Left ventricle myocardium inferior (tissue), 1 donor: ENCODE results near the gene CDS2. TPM values are rescaled to one million over a fixed set of nuclear protein-coding genes. Genes with fewer than 3 reads are reported as not detected.
"Not testable (repeated sequence)": the region's sequence is repeated elsewhere in the genome, so short reads cannot be mapped to it uniquely, and the experiment has no call there.

Source experiments
- DNase-seq: peaks from one replicate; pipeline ENCODE4 v3.0.0-alpha.2; 2020
- H3K27ac ChIP-seq: fragments of 200-600 bp; replicated peaks from 2 replicates; pipeline ENCODE4 v1.8.0; 2021
- H3K27me3 ChIP-seq: fragments of 200-600 bp; 2 replicates; pipeline ENCODE4 v1.8.0; 2021; ENCODE audit warnings: low read depth
- H3K36me3 ChIP-seq: fragments of 200-600 bp; 2 replicates; pipeline ENCODE4 v1.8.0; 2021
- H3K4me1 ChIP-seq: fragments of 200-600 bp; 2 replicates; pipeline ENCODE4 v1.8.0; 2021
- H3K4me3 ChIP-seq: fragments of 200-600 bp; 2 replicates; pipeline ENCODE4 v1.8.0; 2021; ENCODE audit warnings: mild to moderate bottlenecking, moderate library complexity
- H3K9me3 ChIP-seq: fragments of 200-600 bp; replicated peaks from 2 replicates; pipeline ENCODE4 v1.8.0; 2021
- intact Hi-C: fragments of 100-400 bp; cut with micrococcal nuclease; formaldehyde crosslinking; loops from one replicate; pipeline ENCODE4 v1.11.0; 2022
- total RNA-seq: library from RNA; stranded (reverse); fragmentation: NEBNext Ultra II Directional; extraction: Animal tissue kit (Norgen Biotek cat#: 25700); gene quantifications from one replicate; pipeline ENCODE4 v1.2.1, GENCODE V29; 2021
- TF ChIP-seq, protein P1 (sequence below): fragments of 200-600 bp; IDR thresholded peaks from 2 replicates; pipeline ENCODE4 v1.8.0; 2021; ENCODE audit warnings: antibody characterized with exemption, mild to moderate bottlenecking, borderline replicate concordance
- donor health status: DM: no; HTN: yes; CAD: no; lungs with severe emphysema.

The CDS2 gene
- total RNA-seq, 1 donor from 2014 or later: 79.0 TPM

DNA sequence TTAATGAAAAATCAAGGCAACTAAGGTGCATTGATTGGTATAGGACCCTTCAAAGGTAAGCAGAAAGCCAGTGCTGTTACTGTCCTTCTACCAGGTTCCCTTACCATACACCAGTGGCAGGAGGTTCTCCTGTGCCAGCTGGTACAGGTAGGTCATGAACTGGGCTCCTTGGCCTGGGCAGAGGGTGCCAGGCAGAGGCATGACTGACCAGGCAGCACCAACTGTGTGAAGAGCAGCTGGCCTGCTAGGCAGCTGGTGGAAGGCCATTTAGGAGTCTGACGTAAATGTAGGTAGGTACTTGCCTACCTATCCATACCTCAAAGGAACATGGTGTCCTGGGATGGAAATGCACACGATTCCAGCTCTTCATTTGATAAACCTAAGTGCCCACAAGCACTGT lies 30.3 kb upstream of the CDS2 start:
- Histone ChIP-seq H3K27me3 (no peaks in the 10 kb centered on the region), H3K27ac (no peak overlapping the region), H3K36me3 (peaks cover 48% of the 10 kb centered on the region), H3K4me1 (no peaks in the 10 kb centered on the region), H3K9me3 (no peaks in the 10 kb centered on the region), H3K4me3 (no peak overlapping the region)
- DNase-seq: no peak
- TF ChIP-seq, protein P1, sequence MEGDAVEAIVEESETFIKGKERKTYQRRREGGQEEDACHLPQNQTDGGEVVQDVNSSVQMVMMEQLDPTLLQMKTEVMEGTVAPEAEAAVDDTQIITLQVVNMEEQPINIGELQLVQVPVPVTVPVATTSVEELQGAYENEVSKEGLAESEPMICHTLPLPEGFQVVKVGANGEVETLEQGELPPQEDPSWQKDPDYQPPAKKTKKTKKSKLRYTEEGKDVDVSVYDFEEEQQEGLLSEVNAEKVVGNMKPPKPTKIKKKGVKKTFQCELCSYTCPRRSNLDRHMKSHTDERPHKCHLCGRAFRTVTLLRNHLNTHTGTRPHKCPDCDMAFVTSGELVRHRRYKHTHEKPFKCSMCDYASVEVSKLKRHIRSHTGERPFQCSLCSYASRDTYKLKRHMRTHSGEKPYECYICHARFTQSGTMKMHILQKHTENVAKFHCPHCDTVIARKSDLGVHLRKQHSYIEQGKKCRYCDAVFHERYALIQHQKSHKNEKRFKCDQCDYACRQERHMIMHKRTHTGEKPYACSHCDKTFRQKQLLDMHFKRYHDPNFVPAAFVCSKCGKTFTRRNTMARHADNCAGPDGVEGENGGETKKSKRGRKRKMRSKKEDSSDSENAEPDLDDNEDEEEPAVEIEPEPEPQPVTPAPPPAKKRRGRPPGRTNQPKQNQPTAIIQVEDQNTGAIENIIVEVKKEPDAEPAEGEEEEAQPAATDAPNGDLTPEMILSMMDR: no peak
- intact Hi-C loops: no loop called here

DNA sequence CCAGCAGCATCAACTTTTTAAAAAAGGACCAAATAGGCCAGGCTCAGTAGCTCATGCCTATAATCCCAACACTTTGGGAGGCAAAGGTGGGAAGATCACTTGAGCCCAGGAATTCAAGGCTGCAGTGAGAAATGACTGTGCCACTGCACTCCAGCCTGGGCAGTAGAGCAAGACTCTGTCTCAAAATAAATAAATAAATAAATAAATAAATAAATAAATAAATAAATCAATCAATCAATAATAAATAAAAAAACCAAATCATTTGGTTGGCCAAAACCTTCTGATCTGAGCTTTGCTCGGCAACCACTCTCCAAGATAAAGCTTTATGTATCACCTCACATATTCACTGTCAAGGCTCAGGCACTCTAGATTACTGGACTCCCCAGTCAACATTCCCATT lies 27.8 kb upstream of the CDS2 start:
- H3K9me3 ChIP-seq, H3K4me1 ChIP-seq, DNase-seq, H3K27me3 ChIP-seq, H3K4me3 ChIP-seq, H3K27ac ChIP-seq, intact Hi-C loops: not testable (repeated sequence)
- H3K36me3 ChIP-seq: peaks cover 53% of the 10 kb centered on the region

DNA sequence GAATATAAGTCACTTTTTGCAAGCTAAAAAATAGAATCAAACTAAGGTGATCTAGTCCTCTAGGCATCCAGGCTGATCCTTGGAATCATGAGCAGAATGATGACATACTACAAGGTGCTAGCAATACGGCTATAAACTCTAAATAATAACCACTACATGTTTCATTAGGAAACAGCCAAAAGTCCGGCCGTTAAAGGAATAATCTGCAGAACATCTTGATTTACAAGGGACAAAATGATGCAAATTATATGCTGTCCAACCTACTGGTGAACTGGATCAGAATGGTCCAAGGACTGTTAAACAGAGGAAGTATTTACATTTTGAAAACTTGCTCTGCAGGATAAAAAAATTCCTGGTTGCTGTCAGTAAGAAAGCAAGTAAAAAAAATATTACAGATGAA lies 26.9 kb upstream of the CDS2 start:
- H3K36me3 ChIP-seq: peaks cover 62% of the 10 kb centered on the region
- intact Hi-C loops, H3K27me3 ChIP-seq, H3K9me3 ChIP-seq, H3K4me1 ChIP-seq, H3K27ac ChIP-seq, H3K4me3 ChIP-seq, DNase-seq: not testable (repeated sequence)

DNA sequence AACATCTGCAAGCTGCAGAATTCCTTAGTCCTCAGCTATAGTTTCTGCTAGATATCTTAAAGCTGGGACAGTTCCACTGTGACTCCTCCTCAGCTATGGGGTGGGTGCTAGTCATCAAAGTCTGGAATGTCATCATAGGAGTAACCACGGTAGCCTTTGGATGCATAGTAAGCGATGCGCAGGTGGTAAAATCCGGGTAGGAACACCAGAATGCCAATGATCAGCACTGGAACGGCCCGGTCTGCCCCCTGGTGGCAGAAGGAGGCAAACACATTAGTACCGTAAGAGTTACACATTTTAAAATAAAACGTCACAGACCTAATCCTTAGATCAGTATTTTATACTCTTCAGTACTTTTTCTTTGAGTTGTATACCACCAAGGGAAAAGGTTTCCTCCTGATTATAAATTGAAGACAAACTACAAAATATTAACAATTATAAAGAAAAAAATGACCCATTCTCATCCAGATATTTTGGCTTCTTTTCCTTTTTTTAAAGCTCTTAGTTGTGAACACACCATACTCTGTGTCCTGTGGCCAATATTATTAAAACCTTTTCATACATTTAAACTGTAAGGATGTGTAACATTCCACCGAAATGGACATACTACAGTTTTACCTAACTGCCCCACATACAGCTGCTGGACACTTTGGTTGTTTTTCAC lies 26.0 kb upstream of the CDS2 start:
- intact Hi-C loops: no loop called here
- no peak overlapping the region for H3K4me3 ChIP-seq
- no peak overlapping the region for H3K27ac ChIP-seq

DNA sequence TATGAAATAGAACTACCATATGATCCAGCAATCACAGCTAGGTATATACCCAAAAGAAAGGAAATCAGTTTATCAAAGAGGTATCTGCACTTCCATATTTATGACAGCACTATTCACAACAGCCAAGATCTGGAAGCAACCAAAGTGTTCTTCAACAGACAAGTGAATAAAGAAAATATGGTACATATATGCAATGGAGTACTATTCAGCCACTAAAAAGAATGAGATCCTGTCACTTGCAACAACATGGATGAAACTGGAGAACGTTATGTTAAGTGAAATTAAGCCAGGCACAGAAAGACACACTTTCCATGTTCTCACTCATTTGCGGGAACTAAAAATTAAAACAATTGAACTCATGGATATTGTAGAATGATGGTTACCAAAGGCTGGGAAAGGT lies 22.3 kb upstream of the CDS2 start:
- Histone ChIP-seq H3K27ac (no peak overlapping the region), H3K9me3 (no peaks in the 10 kb centered on the region), H3K36me3 (peaks cover 90% of the 10 kb centered on the region), H3K27me3 (no peaks in the 10 kb centered on the region), H3K4me1 (no peaks in the 10 kb centered on the region), H3K4me3 (no peak overlapping the region)
- TF ChIP-seq, protein P1: no peak
- intact Hi-C loops: no loop called here
- DNase-seq: no peak

More for the DNA sequence above, 26.0 kb upstream of the CDS2 start:
- H3K4me1 ChIP-seq: no peaks in the 10 kb centered on the region
- no peaks in the 10 kb centered on the region for H3K27me3 ChIP-seq
- TF ChIP-seq, protein P1: peak; percentile 88
- no peaks in the 10 kb centered on the region for H3K9me3 ChIP-seq
- peak; percentile 76 for DNase-seq
- peaks cover 70% of the 10 kb centered on the region for H3K36me3 ChIP-seq

DNA sequence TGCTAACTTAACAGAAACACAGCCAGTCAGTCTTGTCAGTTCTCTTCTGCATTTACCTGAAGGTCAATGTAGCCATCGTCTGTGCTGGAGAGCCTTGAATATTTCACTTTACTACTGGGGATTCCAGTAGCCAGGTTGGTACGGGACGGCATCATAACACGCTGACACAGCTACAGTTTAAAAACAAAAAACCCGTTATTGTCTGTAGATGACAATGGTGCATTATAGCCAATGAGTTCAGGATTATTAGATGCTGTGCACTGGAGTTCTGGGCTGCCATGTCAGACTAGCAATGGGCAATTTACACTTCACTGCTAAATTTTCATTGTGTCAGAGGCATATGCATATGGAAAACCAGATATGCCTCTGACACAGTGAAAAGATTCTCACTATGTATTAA lies 17.5 kb upstream of the CDS2 start:
- Histone ChIP-seq H3K27me3 (no peaks in the 10 kb centered on the region), H3K36me3 (peaks cover 71% of the 10 kb centered on the region), H3K4me1 (peaks cover 23% of the 10 kb centered on the region), H3K4me3 (no peak overlapping the region), H3K27ac (no peak overlapping the region), H3K9me3 (no peaks in the 10 kb centered on the region)
- DNase-seq: no peak
- intact Hi-C loops: no loop called here
- TF ChIP-seq, protein P1: no peak
